IPS-NIHi7 (cell line): Measurements from ENCODE around the gene AKR1C3.
"Not testable (repeated sequence)": the region's sequence is repeated elsewhere in the genome, so short reads cannot be mapped to it uniquely, and the experiment has no call there.

Source experiments
- DNase-seq: peaks from one replicate; pipeline ENCODE4 v3.0.0; 2012; ENCODE audit warnings: mixed read lengths; ENCODE audit errors: extremely low spot score

Gene AKR1C3

DNA sequence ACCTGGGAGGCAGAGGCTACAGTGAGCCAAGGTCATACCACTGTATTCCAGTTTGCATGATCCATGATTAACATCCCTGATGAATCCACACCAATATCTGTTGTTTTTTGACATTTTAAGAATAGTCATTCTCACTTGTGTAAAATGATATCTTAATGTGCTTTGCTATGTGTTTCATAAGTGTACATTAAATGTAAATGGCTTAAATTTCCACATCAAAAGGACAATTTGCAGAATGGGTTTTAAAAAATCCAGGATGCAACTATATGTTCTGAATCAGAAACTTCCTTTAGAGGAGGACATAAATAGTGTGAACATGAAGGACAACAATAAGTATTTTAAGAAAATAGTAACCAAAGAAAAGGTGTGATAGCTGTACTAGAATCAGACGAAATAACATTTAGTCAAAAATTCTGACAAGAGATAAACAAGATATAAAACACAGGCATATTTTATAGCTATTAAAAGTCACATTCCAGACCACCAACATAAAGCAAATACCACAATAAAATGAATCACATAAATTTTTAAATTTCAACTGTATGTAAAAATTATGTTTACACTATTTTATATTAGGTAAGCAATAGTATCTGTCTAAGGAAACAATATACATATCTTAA, 42.4 kb downstream of the AKR1C3 start:
- DNase-seq = no peak

DNA sequence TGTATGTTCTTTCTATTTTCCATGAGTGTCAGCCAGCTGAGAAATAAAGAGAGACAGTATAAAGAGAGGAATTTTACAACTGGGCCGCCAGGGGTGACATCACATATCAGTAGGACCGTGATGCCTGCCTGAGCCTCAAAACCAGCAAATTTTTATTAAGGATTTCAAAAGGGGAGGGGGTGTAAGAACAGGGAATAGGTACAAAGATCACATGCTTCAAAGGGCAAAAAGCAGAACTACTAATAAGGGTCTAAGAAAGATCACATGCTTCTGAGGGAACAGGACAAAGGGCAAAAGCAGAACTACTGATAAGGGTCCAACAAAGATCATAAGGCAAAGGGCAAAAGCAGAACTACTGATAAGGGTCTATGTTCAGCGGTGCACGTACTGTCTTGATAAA, 43.5 kb downstream of the AKR1C3 start:
- not testable (repeated sequence) for DNase-seq

DNA sequence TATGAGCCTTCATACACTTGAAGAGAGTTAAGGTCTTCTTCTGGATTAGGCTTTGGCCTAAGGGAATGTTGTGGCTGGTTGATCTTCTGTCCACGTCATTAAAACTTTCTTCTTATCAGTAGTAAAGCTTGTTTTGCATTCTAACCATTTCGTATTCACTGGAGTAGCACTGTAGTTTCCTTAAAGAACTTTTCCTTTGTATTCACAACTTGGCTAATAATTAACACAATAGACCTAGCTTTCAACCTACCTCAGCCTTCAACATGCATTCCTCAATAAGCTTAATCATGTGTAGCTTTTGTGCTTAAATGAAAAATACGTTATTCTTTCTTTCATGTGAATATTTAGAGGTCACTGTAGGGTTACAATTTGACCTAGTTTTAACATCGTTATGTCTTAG, 48.0 kb downstream of the AKR1C3 start:
- no peak for DNase-seq

DNA sequence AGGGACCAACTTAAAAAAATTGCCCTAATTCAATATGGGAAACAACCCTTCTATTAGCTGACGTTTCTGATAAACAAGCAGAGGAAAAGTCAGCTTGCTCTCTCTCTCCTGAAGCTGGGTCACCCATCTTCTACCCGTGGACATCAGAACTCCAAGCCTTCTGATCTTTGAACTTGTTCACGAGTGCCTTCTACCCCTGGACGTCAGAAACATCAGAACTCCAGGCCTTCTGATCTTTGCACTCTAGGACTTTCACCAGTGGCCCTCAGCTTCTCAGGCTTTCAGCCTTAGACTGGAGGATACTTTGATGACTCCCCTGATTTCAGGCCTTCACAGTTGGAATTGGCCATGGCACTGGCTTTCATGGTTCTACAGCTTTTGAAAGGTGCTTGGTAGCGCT, 48.9 kb downstream of the AKR1C3 start:
- DNase-seq = no peak

DNA sequence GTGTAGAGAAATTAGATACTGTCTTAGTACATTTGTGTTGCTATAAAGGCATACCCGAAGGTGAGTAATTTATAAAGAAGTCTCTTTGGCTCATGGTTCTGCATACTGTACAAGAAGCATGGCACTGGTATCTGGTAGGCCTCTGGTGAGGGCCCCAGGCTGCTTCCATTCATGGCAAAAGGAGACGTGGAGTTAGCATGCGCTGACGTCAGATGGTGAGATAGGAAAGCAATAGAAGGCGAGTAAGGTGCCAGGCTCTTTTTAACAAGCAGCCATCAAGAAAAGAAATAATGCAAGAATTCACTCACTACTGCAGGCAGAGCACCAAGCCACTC, 52.7 kb downstream of the AKR1C3 start:
- DNase-seq = no peak

DNA sequence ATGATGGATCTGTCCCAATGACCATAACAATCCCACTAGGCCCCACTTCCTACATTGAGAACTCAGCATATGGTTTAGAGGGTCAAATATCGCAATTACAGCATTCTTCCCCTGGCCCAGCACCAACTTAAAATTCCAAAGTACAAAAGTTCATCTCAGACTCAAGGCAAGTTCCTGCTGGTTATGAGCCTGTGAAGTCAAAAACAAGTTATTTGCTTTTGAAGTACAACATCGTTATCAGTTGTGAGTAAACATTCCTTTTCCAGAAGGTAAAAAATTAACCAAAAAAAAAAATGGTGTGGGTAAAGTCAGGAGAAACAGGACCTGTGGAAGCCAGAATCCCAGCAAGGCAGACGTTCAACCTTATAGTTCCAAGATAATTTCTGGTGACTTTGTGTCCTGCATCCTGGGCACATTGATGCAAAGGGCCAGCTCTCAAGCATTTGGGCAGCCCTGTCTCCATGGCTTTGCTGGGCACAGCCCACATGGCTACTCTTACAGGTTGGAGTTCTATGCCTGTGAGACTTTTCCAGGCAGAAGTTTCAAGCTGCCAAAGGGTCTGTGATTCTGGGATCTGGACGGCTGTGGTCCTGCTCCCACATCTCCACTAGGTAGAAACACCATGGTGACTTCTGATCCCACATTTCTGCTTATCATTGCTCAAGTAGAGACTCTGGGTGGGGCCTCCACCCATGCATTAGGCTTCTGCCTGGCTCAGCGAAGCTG, 53.2 kb downstream of the AKR1C3 start:
- DNase-seq = no peak

DNA sequence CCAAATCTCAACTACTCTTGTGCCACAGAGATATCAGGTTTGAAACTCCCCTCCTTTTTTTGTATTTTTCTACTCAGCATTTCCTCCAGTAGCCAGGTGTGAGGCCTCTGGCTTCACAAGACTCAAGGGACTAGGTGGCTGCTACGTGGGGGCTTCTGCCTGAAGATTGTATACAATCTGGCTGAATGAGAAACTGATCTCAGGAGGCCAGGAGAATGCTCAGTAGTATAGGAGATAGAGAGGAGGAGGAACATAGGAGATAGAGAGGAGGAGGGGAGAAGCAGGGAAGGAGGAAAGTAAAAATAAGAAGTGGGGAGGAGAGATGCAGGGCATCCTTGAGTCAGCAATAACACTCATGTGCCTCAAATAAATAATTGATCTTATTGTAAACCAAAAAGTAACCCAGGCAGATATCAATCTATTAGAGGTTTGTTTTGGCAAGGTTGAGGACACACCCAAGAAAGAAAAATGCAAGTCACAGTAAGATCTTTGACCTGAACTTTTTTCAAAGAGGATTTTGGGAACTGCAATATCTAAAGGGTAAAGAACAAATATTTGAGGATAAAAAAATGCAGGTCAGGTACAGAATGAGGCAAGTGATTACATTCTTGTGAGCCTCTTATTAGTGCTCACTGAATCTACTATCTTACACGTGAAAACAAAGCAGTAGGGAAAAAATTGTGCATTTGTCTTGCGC, 53.9 kb downstream of the AKR1C3 start:
- no peak for DNase-seq

DNA sequence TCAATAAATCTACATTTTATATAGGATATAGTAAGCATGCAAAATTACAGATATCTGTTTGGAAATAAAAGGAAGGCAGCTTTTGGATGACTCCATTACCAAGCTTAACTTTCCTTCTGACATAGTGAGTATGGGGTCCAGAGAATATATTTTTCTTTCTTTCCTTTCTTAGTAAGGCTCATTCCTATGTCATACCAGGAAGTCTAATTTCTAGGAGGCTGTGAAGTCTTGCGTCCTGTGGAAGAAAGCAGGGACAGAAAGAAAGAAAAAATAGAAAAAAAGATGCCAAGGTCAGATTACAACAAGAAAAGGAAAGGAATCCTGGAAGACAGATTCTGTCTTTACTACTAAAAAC, 54.4 kb downstream of the AKR1C3 start:
- no peak for DNase-seq

DNA sequence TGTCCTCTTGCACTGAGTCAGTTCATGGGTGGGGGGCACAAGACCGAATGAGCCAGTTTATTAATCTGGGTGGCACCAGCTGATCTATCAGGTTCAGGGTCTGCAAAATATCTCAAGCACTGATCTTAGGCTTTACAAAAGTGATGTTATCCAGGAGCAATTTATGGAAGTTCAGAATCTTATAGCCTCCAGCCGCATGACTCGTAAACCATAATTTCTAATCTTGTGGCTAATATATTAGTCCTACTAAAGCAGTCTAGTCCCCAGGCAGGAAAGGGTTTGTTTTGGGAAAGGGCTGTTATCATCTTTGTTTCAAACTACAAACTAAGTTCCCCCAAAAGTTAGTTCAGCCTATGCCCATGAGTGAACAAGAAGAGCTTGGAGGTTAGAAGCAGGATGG, 56.9 kb downstream of the AKR1C3 start:
- no peak for DNase-seq

DNA sequence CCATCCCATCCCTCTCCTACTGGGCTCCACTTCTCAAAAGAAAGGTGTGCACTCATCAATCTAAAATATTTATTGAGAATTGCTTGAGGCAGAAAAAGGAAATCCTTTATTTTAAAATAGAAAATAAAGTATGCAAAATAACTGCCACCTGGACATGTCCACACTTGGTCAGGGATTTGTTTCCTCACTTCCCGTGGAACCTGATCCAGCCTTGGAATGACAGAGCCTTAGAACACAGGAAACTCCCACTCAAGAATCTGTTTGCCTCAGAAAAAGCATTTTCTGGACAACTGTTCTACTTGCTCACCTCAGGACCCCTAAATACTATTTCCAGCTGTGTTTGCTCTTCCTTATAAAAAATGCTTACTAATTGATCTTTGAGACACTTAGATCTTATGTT, 61.7 kb downstream of the AKR1C3 start:
- DNase-seq = no peak
